GM18499 (cell line): Measurements from ENCODE around the gene ETS2.
"Not testable (repeated sequence)": the region's sequence is repeated elsewhere in the genome, so short reads cannot be mapped to it uniquely, and the experiment has no call there.

Experiments used
- ATAC-seq: cut with Tn5 transposase; IDR thresholded peaks from one replicate; pipeline ENCODE4 v1.9.1; 2021; ENCODE audit warnings: moderate number of reproducible peaks; ENCODE audit not compliant: insufficient read depth, unreplicated experiment

ETS2 gene

DNA sequence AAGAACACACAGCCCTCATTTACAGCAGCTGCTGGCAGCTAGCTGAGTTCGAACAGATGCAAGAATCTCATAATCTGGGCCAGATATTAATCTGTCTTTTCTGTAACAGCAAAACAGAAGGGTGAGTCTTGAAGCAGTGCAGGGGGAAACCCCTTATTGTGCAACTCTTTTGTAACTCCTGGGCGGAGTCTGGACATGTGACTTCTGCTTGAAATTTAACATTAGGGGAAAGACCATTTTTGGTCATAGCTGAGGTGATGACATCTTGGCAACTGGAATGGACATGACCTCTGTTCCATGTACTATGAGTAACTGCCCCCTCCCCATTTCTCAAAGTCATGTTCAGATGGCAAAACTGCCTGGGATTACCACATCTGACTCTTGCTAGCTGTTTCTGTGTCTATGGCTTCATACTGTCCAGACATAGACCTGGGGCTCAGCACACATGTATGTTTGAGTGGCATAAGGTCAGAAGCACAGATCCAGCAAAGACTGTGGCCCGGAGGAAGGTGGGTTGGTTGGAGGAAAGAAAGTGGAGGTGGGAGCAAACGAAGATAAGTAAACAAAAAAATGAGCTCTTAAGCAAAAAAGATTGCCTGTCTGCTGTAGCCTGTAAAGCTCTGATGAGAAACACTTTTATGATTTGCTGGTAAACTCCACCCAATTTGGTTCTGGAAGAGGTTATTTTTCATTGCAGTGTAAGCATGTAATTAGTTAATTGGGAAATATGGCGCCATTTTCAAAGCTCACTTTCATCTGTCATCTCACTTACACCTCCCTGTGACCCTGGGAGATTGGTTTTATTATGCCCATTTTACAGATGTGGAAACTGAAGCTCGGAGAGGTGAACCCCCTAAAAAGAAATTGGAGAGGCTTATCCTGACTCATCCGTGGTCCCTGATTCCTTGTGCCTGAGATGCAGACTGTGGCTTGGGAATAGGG lies 26.1 kb downstream of the ETS2 start:
- peak; percentile 81 for ATAC-seq

DNA sequence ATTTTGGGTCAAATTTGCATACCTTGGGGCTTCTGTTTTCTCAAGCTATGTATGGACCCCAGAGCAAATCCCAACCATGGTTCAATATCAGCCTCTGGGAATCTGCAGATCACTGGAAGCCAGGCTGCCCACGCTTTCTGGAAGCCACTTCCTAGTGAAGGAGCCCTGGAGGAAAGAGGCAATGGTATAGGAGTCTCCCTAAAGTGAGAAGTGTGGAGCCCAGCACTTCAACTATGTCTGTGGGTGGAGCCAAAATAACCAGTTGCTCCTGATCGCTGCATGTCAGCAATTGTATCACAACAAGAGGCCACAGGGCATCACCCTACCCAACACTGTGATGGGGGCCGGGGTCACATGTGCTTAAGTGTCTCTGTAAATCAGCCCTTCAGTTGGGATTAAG lies 26.9 kb downstream of the ETS2 start:
- ATAC-seq: no peak

DNA sequence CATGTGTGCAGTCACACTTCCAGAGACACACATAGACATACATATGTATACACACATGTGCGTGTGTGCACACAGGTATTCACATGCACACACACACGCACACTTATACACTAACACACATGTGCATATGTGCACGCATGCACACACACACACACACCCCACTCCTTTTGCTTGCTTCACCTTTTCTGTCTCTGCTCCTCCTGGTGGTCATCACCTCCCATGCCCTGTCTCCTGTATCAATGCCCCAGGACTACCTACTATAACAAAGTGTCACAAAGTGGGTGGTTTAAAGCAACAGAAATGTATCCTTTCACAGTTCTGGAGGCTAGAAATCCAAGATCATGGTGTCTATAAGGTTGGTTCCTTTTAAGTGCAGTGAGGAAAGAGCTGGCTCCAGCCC lies 27.4 kb downstream of the ETS2 start:
- ATAC-seq: no peak

DNA sequence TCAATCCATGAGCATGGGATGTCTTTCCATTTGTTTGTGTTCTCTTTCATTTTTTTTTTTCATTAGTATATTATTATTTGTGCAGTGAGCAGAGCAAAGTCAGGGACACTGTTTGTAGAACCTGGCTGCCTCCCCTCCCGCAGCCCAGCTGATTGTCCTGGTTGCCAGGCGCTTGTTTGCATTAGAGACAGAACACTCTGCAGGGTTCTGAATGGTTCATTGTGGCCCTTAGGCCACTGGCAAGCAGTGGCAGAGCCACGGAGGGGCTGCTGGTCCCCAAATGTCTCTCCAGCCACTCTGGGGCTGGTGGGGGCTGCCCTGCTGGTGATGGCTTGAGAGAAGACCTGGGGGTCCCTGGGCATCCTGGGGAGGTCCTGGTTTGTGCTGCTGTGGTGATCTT lies 29.0 kb downstream of the ETS2 start:
- no peak for ATAC-seq

DNA sequence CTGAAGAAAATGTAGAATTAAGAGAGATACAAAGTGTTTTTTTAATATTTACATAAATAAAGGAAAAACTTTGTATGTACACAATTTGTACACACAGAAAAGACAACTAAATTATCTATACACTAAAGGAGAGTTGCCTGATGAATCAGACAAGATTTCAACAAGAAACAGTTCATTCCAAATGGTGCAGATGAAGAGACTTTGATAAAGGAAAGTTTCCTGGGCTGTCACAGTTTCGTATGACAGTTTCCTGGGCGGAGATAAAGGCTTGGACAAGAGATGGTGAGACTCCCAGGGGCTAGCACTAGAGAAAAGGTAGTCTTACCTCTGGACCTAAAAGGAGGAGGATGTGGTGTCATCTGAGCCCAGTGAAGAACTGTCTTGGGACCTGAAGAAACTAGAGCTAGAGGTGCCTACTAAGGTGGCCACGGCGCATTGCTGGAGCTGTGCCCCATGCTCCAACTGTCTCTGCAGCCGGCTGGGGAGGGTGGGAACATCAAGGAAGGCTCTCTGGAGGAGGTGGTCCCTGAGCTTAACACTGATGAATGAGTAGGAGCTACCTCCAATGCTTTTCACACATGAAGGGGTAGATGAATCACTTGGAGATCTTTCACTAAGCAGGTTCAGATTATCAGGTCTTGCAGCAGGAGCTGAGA lies 32.2 kb downstream of the ETS2 start:
- no peak for ATAC-seq

DNA sequence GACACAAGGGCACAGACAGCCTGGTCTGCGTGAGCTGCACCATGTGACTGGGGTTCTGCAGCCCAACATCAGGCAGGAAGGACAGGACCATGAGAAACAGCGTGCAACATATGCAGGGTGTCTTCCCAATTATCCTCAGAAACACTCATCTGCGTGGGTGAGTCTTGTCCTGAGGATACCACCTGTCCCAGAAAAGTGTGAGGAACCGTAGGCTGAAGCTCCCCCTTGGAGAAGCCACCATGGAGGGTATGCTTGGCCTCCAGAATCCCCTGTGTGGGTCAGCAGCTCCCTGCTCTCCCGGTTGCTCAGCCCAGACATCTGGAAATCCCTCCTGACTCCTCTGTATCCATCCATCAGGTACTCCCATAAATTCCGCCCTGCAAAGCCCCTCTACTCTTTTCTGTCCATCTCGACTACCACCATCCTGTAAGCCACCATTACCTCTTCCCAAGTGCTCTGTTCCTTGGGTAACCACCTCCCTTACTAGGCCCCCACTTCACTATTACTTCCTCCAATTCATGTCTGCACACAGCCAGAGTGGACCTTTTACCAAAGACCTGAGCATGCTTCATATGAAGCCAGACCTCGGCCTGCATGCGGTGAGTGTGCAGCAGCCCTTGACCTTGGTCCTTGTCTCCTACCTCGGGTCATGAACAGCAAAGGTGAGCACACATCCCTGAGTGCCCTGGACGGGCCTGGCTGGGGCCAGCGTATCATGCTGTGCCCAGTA lies 33.0 kb downstream of the ETS2 start:
- ATAC-seq: no peak

DNA sequence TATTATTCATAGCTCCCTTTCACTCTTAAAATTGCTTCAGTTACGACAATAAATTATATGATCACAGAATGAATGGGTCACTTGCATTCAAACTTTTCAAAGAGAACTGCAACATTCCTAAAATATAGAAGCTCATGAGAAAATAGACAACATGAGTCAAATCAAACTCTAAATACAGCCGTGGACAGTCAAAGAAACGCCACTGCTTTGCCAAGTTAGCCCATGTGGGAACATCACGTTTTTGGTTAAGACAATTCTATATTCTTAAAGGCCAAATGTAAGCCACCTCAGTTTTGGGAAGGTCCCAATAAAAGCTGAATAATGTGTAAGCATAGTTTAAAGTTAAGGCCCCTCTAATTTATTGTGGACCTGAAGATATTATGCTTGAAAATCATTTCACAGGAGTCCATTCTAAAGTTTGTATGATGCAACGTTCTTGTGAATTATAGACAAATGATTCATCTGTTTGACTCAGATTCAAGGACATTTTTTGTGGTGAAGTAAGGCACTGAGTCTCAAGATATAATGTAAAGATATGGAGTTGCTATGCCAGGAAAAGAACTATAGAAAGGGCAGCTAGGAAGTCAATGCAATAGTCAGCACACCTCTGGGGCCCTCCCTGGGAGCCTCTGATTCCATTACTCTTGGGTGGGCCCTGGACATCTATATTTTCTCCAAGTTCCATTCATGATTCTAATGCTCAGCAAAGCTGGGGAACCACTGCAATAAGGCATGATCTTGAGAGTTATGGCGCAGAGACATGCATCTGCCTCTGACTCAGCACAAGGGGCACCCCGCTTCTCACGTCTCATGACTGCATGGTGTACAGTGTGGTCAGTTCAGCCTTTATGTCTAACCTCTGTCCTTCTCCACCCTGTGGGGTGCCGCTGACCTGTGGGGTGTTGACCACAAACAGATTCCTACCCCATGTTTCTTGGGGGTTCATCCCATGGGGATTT lies 33.9 kb downstream of the ETS2 start:
- no peak for ATAC-seq

DNA sequence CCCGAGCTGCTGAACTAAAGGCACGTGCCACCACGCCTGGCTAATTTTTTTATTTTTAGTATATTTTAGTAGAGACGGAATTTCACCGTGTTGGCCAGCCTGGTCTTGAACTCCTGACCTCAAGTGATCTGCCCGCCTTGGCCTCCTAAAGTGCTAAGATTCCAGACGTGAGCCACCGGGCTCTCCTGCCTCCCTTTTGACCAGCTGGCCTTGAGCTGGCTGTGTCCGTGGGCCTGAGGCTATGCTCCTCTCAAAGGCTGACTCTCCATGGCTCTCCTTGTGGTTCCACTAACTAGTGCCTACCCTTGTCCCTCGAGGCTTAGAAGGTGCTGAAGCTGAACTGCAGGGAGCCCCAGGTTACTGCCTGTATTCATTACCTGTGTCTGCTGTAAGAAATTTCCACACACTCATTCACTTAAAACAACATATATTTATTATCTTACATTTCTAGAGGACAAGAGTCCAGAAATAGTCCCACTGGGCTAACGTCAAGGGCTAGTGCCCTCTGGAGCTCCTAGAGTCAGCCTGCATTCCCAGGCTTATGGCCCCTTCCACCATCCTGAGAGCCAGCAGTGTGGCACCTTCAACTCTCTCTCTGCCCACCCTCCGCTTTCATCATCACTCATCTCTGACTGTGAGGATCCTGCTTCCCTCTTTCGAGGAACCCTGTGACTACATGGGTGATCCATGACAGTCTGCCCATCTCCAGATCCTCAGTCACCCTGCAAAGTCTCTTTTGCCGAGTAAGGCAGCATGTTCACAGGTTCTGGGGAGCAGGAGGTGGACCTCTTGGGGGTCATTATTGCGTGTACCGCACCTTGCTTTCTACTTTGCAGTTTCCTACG lies 34.9 kb downstream of the ETS2 start:
- no peak for ATAC-seq

DNA sequence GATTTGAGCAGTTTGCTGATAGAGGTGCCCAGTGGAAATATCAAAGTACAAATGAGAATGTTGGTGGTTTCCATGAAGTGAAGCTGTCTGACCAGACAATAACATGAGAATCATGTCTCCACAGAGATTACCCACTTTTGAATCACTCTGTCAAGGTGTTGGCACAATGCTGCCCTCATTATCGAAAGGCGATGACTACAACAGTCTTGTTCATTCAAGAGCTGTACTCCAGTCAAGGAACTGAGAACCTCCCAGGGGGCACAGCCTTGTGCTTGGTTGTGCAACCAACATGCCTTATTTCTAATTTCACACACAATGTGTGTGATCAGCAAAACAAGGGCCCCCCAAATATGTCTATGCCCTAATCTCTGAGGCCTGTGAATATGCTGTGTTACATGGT lies 35.7 kb downstream of the ETS2 start:
- ATAC-seq: no peak

DNA sequence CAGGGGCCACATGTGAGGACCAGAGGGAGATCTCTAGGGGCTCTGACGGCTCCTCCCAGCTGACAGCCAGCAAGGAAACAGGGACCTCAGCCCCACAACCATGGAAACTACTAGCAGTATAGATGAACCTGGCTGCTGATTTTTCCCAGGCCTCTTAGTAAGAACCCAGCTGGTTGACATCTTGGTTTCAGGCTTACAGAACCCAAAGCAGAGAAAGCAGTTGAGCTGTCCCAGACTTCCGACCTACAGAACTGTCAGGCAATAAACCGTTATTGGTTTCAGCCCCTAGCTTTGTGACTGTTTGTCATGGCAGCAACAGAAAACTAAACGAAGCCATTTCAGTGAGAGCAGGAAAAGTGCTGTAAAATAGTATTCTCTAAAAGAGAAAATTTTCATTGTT lies 36.4 kb downstream of the ETS2 start:
- no peak for ATAC-seq

DNA sequence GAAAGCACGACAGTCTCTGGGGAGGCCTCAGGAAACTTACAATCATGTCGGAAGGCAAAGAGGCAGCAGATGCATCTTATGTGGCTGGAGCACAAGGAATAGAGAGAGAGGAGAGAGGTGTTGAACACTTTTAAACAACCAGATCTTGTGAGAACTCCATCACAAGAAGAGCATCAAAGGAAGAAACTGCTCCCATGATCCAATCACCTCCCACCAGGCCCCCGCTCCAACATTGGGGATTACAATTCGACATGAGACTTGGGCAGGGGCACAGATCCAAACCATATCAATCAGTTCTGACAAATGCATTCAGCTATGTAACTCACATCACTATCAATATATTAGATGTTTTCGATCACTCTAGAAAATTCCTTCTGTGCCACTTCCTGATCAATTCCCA lies 37.6 kb downstream of the ETS2 start:
- no peak for ATAC-seq

DNA sequence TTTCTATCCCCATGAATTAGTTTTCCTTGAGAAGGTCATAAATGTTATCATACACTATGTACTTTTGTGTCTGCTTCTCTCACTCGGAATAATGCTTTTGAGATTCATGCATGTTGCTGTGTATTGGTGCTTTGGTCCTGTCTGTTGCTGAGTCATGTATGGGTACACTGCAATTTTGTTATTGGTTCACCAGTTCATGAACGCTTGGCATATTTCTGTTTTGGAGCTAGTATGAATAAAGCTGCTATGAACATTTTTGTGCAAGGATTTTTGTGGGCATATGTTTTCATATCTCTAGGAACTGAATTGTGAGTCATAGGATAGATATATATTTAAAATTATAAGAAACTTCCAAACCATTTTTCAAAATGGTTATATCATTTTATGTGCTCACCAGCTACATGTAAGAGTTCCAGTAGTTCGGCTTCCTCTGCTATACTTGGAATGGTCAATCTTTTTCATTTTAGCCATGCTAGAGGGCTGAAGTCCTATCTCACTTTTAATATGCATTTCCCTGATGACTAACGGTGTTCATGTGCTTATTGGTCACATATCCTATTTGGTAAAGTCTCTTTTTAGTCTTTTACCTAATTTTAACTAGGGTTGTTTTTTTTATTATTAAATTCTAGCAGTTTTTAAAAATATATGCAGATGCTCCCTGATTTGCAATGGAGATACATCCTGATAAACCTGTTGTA lies 38.2 kb downstream of the ETS2 start:
- ATAC-seq: no peak

DNA sequence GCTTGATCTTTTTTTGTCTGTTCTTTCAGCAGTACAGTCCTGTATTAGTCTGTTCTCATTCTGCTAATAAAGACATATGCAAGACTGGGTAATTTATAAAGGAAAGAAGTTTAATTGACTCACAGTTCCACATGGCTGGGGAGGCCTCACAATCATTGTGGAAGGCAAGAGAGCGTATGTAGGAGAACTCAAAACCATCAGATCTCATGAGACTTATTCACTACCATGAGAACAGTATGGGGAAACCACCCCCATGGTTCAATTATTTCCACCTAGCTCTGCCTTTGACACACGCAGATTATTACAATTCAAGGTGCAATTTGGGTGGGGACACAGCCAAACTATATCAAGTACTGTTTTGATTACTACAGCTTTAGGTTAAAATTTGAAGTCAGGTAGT lies 39.6 kb downstream of the ETS2 start:
- not testable (repeated sequence) for ATAC-seq

DNA sequence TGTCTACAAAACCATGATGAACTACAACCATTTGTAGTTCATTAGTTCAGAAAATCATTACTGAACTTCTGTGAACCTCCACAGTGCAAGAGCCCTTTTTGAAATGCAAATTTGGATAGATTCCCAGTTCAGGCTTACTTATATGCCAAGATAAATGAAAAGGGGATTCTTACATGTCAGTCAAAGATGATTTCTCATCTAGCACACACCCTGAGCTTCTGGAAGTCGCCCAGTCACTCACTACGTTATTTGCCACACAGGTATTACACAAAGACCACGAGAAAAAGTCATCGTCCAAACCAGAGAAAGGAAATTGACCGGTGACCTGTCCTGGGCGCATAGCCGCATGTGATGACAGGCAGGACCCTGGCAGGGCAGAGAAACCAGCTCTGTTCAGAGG lies 41.8 kb downstream of the ETS2 start:
- no peak for ATAC-seq

DNA sequence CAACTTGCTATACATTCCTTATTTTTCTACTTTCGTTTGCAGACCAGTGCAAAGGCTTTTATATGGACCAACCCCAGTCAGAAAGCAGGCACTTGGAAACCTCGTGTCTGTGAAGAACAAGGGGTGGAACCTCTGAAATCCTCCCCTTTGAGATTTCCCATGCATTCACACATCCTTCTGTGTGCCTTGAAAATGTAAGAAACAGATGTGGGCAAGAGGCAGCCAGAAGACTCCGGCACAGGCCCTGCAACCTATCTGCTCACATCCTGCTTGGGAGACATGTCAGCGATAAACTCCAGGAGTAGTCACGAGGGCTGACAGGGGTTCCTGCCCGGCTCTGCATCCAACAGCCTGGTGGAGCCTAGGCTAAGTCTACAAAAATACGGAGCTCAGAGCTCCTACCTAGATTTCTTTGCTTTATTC lies 42.5 kb downstream of the ETS2 start:
- ATAC-seq: no peak

DNA sequence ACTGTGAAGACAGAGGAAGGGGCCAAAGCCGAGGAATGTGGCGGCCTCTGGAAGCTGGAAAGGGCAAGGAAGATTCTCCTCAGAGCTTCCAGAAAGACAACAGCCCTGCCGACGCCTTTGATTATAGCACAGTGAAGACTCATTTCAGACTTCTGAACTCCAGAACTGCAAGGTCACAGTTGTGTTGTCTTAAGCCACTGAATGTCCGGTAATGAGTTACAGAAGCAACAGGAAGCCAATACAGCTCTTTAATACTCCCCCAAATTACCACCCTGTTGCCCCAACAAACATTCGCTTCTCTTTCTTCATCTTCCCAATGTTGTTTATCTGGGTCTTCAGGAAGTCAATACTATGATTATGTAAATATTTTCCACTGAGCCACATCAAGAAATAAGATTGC lies 44.0 kb downstream of the ETS2 start:
- no peak for ATAC-seq

DNA sequence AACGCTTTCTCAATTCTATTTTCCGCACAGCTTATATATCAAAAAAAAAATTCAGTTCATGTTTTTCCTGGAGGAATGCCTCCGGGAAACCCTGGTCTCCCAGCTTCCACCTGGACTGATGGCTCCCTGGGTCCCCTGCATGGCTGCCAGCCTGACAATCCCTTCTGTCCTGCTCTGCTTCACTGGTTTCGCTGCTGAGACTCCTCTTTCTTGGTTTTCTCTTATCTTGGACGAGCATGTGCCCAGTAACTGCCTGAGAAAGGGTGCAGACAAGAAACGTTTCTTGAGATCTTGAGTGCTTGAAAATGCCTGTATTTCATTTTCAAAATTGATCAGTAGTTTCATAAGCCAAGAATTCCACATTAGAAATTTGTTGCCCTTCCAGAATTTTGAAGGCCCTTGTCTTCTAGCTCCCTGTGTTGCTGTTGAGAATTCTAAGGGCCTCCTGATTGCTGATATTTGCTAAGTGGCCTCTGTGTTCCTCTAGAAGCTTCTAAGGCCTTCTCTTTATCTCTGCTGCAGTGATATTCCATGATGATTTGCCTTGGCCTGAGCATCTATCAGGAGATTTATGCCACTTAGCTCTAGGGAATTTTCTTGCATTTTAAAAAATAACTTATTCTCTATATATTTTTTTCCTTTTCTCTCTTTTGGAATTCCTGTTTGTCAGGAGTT lies 44.7 kb downstream of the ETS2 start:
- no peak for ATAC-seq

DNA sequence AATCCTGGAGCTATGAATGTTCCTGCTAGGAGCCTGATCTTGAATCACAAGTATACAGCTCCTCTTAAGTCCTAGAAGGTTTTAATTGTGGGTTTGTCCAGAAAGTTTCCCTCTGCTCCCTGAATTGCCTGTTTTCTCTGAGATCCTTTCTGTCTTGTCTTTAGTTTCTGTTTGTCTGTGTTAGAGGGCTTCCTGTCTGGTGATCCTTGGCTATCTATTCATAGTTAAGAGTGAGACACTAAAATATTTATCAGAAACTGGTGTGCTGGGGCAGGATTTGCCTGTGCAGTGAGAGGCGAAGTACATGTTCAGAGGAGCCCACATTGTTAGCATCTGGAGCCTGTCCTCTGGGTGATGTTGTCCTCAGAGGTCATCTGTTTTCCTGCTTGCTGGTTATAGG lies 45.4 kb downstream of the ETS2 start:
- ATAC-seq: no peak
